AG09309 (cell line): ENCODE data around the gene CFHR4.

Experiments used
- DNase-seq: peaks from one replicate; pipeline ENCODE4 v3.0.0-alpha.2; 2010; ENCODE audit warnings: low read depth
- H3K4me3 ChIP-seq: 2 replicates; pipeline ENCODE4 v1.5.1; 2011; ENCODE audit warnings: mild to moderate bottlenecking, low read depth, low read length, moderate library complexity; ENCODE audit not compliant: control insufficient read depth
- TF ChIP-seq, protein P1 (sequence below): IDR thresholded peaks from 2 replicates; pipeline ENCODE4 v1.5.1; 2011; ENCODE audit warnings: mild to moderate bottlenecking, low read depth, low read length, inconsistent platforms; ENCODE audit not compliant: insufficient read depth, control insufficient read depth; ENCODE audit errors: missing control alignments

Gene CFHR4

DNA sequence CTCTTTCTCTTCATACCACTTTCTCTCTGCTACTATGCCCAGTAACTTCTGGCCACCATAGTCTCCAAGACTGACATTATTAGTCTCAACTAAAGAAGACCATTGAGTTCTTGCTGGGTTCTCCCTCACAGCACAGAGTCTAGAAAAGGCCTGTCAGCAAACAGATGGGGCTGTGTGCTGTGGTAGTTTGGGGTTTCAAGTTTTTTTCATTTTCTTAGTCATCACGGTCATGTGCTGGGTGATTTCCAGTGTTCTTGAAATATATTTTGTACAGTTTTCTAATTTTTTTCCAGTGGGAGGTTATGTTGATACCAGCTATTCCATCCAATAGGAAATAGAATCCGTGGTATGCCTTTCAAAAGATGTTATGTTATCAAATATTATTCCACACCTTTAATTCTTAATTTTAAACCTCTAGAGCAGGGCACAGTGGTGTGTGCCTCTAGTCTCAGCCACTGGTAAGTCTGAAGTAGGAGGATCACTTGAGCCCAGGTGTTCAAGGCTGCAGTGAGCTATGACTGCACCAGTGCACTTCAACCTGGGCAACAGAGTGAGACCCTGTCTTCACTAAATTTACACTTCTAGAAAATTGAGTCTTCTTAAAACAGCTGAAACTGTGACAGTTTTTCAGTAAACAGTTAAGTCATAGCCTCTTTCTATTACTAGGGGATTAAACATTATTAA, 64.0 kb downstream of the CFHR4 start:
- TF ChIP-seq, protein P1, sequence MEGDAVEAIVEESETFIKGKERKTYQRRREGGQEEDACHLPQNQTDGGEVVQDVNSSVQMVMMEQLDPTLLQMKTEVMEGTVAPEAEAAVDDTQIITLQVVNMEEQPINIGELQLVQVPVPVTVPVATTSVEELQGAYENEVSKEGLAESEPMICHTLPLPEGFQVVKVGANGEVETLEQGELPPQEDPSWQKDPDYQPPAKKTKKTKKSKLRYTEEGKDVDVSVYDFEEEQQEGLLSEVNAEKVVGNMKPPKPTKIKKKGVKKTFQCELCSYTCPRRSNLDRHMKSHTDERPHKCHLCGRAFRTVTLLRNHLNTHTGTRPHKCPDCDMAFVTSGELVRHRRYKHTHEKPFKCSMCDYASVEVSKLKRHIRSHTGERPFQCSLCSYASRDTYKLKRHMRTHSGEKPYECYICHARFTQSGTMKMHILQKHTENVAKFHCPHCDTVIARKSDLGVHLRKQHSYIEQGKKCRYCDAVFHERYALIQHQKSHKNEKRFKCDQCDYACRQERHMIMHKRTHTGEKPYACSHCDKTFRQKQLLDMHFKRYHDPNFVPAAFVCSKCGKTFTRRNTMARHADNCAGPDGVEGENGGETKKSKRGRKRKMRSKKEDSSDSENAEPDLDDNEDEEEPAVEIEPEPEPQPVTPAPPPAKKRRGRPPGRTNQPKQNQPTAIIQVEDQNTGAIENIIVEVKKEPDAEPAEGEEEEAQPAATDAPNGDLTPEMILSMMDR: no peak
- DNase-seq: no peak
- no peak overlapping the region for H3K4me3 ChIP-seq

DNA sequence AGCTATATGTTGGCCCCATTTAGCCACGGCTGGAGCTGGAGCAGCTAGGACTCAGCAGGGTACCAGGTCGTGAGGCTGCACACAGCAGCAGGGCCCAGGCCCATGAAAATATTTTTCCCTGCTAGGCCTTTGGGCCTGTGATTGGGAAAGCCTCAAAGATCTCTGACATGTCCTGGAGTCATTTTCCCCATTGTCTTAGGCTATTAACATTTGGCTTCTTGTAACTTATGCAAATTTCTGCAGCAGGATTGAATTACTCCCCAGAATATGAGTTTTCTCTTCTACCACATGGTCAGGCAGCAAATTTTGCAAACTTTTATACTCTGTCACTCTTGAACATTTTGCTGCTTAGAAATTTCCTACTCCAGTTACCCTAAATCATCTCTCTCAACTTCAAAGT, 66.9 kb downstream of the CFHR4 start:
- TF ChIP-seq, protein P1: no peak
- no peak overlapping the region for H3K4me3 ChIP-seq
- DNase-seq: no peak

DNA sequence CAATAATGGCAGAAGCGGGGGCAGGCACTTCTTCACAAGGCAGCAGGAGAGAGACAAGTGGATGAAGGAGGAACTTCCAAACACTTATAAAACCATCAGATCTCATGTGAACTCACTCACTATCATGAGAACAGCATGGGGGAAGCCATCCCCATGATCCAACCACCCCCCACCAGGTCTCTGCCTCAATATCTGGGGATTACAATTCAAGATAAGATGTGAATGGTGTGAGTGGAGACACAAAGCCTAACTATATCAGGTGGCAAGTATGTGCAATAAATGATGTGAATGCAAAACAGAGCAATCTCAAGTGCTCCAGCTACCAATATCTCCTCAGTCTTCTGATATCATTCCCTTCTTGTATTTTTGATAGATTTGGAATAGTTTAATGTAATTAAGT, 68.1 kb downstream of the CFHR4 start:
- TF ChIP-seq, protein P1: no peak
- no peak overlapping the region for H3K4me3 ChIP-seq
- no peak for DNase-seq

DNA sequence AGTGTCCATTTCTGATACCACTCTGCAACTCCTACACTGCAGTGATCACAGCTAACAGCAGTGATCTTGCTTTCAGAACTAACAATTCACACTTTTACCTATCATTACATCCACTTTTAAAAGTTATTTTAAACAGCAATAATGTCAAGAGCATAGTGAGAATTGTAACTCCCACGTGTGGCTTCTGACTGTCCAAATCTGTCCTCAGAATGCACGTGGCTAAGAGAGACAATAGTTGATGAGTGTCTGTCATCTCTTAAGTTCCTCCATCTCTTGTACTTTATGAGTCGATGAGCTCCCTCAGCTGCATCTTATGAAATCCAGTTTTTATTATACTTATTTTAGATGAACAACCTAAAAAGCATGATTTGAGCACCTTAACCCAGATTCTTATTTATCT, 73.0 kb downstream of the CFHR4 start:
- TF ChIP-seq, protein P1: no peak
- no peak overlapping the region for H3K4me3 ChIP-seq
- DNase-seq: no peak
